GM21390 (cell line): ENCODE results near the gene MYBPC2.
"Not testable (repeated sequence)": the region's sequence is repeated elsewhere in the genome, so short reads cannot be mapped to it uniquely, and the experiment has no call there.

Experiments used
- ATAC-seq: cut with Tn5 transposase; IDR thresholded peaks from one replicate; pipeline ENCODE4 v1.9.1; 2021; ENCODE audit not compliant: unreplicated experiment

Gene MYBPC2

DNA sequence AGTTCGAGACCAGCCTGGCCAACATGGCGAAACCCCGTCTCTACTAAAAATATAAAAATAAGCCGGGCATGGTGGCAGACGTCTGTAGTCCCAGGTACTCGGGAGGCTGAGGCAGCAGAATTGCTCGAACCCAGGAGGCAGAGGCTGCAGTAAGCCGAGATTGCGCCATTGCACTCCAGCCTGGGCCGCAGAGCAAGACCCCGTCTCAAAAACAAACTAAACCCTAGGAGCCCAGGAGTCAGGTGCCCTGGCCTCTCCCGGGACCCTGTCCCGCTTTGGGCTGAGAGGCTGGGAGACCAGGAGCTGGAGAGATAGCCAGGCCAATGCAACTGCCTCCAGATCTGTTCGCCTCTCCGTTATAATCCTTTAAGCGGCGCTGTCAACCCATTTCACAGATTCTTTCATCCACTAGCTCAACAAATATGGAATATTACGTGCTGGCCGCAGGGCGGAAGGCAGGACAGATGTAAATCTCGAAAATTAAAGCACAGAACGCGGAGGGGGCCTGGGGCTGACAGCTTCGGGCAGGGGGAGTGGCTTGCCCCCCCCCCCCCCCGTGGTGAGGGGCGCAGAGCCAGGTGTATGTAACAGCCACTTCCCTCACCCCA, 5.3 kb upstream of the MYBPC2 start:
- no peak for ATAC-seq

DNA sequence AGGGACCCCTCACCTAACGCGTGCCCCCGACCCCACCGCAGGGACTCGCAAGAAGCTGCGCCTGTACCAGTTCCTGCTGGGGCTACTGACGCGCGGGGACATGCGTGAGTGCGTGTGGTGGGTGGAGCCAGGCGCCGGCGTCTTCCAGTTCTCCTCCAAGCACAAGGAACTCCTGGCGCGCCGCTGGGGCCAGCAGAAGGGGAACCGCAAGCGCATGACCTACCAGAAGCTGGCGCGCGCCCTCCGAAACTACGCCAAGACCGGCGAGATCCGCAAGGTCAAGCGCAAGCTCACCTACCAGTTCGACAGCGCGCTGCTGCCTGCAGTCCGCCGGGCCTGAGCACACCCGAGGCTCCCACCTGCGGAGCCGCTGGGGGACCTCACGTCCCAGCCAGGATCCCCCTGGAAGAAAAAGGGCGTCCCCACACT, 4.7 kb upstream of the MYBPC2 start:
- ATAC-seq, result no peak

DNA sequence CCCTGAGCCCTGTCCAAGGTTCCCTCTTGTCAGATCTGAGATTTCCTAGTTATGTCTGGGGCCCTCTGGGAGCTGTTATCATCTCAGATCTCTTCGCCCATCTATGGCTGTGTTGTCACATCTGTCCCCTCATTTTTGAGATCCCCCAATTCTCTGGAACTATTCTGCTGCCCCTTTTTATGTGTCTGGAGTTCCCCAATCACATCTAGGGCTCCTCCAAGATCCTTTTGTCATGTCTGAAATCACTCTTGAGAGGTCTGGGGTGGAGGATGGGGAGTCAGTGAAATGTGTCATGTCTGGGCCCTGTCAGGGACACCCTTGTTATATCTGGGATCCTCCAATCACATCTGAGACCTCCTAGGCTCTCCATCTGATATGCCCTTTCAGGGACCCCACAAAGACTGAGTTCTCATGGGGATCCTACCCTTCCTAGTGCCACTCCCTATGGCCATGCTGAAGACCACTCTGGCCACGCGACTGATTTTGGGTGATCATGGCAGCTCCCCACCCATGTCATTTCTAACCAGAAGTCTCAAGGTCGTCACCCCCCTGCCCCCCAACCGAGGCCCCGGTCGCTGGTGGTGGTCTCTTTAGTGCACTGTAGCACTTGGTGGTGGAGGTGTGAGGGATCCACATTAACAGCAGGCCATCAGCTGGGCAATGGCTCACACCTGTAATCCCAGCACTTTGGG, 3.8 kb upstream of the MYBPC2 start:
- no peak for ATAC-seq

DNA sequence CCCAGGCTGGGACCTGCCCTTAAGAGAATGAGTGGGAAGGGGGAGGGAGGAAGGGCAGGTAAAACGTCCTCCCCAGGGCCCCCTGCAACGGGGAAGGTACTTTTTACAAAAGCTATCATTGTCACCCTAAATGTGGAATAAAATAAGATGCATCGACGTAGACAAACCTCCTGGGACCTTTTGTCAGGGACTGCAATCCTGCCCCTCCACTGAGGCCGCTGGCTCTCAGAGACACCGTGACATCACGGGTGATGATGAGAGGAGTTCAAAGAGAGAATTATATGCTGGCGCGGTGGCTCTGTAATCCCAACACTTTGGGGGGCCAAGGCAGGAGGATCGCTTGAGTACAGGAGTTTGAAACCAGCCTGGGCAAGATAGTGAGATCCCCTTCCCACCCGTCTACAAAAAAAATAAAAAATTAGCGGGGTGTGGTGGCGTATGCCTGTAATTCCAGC, 1.8 kb upstream of the MYBPC2 start:
- ATAC-seq, result no peak

DNA sequence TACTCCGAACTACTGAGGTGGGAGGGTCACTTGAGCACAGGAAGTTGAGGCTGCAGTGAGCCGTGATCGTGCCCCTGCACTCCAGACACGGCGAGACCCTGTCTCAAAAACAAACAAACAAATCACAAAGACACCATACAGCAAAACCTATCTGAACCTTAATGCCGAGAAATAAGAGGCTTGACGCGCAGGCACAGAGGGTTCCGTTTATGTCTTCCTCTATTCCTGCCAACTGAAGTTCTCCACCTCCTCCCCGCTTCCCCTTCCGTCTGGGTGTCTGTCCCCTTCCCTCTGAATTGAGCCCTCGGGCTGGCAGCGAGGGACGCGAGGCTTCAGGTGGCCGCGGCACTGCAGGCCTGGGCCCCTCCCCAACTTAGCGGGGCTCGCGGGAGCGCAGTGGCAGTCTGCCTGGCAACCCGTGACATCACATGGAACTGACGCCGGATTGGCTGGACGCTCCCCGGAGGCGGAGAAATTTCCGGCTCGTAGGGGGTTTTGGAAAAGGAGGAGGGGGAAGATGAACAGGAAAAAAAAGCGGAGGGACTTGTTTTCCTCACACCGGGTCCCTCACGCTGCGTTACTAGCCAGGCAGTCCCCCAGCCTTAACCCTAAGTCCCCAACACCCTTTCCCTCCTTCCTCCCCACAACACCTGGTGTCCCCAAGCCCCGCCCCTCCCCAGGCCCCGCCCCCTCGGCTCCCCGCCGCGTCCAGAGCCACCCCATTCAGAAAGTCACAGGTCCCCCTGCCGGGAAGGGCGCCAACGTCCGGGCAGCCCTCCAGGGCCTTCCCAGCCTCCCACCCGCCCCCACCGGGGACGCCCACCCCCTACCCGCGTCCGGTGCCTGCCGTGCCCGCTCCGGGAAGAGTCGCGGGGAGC, 1.1 kb upstream of the MYBPC2 start:
- ATAC-seq, result peak; percentile 64

DNA sequence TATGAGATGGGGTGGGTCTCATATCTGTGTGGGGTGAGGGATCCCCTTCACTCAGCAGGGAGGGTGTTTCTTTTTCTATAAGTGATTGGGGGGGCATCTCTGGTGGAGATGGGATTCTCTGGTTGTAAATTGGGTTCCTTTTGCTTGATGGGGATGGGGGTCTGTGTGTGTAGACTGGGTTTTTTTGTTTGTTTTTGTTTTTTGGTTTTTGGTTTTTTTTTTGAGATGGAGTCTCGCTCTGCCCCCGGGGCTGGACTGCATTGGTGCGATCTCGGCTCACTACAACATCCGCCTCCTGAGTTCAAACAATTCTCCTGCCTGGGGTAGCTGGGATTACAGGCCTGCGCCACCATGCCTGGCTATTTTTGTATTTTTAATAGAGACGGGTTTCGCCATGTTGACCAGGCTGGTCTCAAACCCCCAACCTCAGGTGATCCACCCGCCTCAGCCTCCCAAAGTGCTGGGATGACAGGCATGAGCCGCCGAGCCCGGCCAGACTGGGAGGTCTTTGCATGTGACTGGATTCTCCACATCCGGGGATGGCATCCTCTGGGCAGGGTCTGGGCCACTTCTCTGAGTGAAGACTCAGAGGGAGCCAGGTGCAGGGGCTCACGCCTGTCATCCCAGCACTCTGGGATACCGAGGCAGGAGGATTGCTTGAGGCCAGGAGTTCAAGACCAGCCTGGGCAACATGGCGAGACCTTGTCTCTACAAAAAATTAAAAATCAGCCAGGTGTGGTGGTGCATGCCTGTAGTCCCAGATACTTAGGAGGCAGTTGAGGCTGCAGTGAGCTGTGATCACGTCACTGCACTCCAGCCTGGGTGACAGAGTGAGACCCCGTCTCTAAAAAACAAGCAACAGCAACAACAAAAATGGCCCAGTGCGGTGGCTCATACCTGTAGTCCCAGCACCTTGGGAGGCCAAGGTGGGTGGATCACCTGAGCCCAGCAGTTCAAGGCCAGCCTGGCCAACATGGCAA, 799 bp downstream of the MYBPC2 start:
- ATAC-seq, result no peak

DNA sequence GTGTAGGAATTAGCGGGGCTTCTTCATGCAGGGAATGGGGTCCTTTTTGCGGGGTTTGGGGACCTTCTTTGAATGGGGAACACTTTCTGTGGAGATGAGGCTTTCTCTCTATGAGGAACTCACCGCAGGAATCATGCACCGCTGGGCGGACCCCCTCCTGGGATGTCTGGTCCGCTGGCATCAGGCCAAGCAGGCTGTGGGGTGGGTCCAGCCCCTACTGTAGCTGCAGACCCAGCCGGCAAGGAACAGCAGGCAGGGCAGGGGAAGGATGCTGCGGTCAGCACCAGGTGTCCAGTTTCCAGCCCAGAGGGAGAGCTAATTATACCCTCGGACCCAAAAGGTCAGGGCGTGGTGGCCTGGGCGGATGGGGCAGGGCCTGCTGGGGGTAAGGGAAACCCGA, 1.8 kb downstream of the MYBPC2 start:
- no peak for ATAC-seq

DNA sequence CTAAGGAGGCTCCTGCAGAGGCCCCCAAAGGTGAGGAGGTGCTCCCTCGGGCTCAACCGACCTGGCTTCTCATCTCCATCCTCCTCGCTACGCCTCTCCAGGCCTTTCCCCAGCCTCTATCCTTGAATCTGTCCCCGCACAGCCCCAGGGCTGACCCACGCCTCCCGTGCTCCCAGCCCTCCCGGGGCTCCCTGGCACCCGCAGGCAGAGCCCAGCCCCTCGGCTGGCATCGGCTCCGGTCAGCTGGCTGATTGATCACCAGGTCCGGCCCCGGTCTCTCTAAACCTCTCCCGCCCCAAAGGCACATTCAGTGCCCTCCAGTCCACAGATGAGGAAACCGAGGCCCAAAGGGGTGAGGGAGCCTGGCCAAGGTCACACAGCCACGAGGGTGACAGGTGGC, 2.5 kb downstream of the MYBPC2 start:
- ATAC-seq, result no peak

DNA sequence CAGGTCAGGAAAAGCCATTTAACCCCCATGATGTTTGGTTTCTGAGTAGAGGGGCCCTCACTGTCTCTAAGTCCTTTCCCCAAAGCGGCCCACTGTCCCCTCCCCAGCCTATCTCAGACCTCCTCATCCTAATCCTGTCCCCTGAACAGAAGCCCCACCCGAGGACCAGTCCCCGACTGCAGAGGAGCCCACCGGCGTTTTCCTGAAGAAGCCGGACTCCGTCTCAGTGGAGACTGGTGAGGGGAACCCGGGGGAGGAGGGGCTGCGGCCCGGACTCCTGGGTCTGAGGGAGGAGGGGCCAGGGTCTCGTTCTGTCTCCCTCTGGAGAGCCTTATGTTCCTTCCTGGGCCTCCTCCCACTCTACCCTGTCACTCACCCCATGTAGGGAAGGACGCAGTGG, 2.9 kb downstream of the MYBPC2 start:
- no peak for ATAC-seq

DNA sequence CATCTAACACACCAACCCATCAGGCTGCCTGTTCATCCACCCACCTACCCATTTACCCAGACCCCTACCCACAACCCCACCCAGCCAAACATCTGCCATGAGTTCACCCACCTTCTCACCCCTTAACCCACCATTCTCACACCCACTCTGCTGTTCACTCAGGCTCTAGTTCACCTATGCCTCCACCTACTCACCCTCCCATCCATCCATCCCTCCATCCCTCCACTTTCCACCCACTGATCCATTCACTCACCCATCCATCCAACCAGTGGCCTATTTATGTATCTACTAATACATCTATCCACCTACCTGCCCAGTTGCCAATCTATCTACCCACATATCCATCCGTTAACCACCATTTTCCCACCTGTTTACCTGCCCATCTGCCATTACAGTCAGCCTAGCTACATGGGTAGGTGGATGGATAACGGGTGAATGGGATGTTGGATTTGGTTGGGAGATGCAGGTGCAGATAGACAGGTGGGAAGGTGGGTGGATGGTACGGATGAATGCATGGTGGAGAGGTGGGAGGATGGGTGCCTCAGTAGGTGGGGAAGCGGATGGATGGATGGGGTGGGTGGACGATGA, 5.3 kb downstream of the MYBPC2 start:
- ATAC-seq, result no peak

DNA sequence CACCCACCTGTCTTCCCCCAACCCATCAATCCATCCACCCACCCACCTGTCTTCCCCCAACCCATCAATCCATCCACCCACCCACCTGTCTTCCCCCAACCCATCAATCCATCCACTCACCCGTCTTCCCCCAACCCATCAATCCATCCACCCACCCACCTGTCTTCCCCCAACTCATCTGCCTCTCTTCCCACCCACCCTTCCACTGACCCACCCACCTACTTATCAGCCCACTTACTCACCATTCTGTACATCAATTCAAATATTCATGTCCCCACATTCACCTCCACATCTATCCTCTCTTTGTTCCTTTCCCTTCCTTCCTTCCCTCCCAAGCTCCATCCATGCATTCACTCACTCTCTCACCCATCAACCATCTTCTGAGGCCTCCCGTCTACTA, 6.4 kb downstream of the MYBPC2 start:
- ATAC-seq, result not testable (repeated sequence)

DNA sequence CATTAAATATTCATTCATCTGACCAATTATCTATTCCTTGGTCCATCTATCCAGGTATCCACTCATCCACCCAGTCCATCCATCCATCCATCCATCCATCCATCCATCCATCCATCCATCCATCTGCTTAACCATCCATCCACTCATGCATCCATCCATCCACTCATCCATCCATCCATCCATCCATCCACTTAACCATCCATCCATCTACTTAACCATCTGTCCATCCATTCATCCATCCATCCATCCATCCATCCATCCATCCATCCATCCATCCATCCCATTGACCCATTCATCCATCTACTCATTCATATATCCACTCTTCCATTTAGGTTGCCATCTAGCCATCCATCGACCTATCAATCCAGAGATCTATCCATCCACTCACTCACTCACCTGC, 11.4 kb downstream of the MYBPC2 start:
- ATAC-seq, result no peak

DNA sequence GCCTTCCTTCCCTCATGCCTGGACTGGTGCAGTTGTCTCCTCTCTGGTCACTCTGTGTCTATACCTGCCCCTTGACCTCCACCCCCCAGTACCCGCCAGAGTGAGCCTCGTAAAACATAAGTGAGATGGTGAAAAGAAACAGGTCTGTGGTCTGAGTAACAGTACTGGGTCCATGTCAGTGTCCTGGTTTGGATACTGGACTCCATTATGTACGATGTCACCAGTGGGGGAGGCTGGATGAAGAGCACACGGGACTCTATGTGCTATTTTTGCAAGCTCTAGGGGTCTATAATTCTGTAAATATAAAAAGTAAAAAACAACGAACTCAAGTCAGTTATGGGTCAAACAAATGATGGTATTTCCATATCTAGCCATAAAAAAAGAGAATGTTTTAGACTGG, 14.4 kb downstream of the MYBPC2 start:
- no peak for ATAC-seq

DNA sequence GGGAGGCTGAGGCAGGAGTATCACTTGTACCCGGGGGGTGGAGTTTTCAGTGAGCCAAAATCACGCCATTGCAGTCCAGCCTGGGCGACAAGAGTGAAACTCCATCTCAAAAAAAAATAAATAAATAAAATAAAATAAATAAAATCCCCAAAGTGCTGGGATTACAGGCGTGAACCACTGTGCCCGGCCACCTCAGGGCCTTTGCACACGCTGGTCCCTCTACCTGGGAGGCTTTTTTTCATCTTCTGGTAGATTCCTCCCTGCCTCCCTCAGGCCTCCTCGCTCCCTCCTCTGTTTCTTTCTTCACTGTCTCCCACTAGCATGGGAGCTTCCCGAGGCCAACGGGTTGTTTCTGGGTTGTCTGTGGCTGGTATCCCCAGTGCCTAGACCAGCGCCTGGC, 15.1 kb downstream of the MYBPC2 start:
- no peak for ATAC-seq

DNA sequence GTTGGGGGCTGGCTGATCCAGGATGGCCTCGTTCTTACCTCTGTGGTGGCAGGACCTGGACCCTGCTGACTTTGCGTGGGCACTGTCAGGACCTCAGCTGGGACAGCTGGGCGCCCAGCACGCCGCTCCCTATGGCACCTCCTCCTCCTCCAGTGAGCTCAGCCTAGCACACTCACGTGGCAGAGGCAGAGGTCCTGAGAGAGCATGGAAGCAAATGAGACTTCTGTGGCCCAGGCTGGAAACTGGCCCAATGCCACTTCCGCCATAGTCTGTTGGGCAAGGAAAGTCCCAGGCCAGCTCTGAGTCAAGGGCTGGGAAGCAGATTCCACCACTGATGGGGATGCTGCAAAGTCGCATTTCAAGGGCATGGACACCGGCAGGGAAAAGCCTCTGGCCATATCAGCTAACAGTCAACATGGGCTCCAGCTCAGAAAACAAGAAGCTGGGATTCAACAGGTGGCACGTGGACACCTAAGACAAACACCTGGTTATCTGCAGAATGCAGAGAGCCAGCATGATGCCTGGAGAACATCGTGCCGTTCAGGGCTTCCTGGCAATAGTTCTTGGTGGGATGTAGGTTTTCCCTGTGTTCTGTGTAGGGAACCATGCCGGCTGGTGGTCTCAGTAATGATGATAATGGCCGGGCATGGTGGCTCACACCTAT, 16.7 kb downstream of the MYBPC2 start:
- ATAC-seq, result no peak

DNA sequence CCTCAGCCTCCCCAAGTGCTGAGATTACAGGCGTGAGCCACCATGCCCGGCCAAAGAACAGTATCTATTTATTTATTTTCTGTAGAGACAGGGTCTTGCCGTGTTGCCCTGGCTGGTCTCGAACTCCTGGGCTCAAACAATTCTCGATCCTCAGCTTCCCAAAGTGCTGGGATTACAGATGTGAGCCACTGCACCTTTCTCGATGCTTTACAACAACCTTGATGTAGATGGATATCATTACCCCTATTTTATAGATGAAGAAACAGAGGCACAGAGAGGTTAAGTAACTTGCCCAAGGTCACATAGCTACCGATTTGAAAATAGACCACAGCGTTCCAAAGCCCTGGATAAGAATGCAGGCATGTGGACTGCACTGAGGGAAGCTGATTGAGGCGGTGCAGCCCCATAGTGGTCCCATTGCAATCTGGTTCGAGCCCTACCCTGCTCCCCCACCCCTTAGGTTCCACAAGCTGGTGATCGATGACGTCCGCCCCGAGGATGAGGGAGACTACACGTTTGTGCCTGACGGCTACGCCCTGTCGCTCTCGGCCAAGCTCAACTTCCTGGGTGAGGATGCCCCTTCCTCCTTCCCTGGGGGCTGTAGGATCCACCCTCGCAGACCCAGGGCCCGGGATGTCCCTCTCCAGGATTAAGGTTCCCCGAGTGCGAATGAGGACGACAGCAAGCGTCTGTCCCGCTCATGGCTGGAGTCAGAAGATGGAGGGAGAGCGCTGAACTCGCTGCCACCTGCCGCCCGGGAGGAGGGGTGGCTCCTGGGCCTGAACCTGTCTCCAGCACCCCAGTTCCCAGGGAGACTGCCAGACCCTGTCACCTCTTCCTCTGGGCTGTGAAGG, 17.9 kb downstream of the MYBPC2 start:
- no peak for ATAC-seq

DNA sequence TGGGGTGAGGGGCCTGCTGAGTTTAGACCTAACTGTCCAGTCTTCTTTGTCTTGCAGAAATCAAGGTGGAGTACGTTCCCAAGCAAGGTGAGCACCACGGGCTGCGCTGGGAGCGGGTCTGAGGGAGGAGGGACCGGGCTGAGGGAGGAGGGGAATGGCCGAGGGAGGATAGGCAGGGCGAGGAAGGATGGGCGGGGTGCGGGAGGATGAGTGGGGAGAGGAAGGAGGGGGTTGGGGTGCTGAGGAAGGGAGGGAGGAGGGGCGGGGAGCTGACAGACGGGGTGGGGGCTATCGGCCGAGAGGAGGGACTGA, 18.5 kb downstream of the MYBPC2 start:
- no peak for ATAC-seq

DNA sequence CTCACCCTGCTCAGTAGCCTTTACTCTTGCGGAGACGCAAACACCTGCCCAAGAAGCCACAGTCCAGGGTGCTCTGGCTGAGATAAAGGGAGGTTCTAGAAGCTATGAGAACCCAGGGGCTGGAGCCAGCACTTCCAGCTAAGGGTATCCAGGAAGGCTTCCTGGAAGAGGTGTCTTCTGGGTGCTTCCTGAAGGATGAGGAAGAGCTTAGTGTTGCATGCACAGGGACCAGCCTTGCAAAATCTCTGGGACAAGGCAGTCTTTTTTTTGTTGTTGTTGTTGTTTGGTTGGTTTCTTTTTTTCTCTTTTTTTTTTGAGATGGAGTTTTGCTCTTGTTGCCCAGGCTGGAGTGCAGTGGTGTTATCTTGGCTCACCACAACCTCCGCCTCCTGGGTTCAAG, 20.6 kb downstream of the MYBPC2 start:
- ATAC-seq, result no peak

DNA sequence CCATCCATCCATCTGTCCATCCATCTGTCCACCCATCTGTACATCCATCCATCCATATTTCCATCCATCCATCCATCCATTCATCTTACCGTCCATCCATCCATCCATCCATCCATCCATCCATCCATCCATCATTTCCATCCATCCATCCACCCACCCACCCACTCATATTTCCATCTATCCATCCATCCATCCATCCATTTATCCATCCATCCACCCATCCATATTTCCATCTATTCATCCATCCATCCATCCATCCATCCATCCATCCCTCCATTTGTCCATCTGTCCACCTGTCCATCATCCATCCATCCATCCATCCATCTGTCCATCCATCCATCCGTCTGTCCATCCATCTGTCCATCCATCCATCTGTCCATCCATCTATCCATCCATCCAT, 23.3 kb downstream of the MYBPC2 start:
- ATAC-seq, result no peak
